RWPE2 (cell line): ENCODE measurements around the gene MORN5.
A peak's percentile ranks its signal among the peaks of the same experiment; 100 is the strongest.

ENCODE experiments used
- ATAC-seq: fragments of 200-7000 bp; cut with Tn5 transposase; 3 replicates; pipeline ENCODE4 v1.9.1; 2021; ENCODE audit warnings: low read depth
- DNase-seq: peaks from one replicate; pipeline ENCODE4 v3.0.0-alpha.2; 2020; ENCODE audit warnings: low spot score
- H3K27ac ChIP-seq: fragments of 450-650 bp; 2 replicates; pipeline ENCODE4 v1.5.1; 2017; ENCODE audit warnings: mild to moderate bottlenecking; ENCODE audit not compliant: poor library complexity, severe bottlenecking
- H3K27me3 ChIP-seq: fragments of 250-450 bp; sonication (Bioruptor Pico); 2 replicates; pipeline ENCODE4 v1.5.1; 2021; ENCODE audit warnings: mild to moderate bottlenecking, moderate library complexity; ENCODE audit not compliant: insufficient read depth, poor library complexity, severe bottlenecking
- H3K36me3 ChIP-seq: fragments of 250-450 bp; sonication (Bioruptor Pico); 2 replicates; pipeline ENCODE4 v1.5.1; 2020; ENCODE audit warnings: low read depth, mild to moderate bottlenecking, moderate library complexity
- H3K4me1 ChIP-seq: fragments of 250-450 bp; sonication (Bioruptor Pico); 2 replicates; pipeline ENCODE4 v1.5.1; 2021; ENCODE audit warnings: mild to moderate bottlenecking, moderate library complexity; ENCODE audit not compliant: insufficient read depth, poor library complexity, severe bottlenecking
- H3K4me3 ChIP-seq: fragments of 250-450 bp; sonication (Bioruptor Pico); 2 replicates; pipeline ENCODE4 v1.5.1; 2021; ENCODE audit warnings: mild to moderate bottlenecking, moderate library complexity; ENCODE audit not compliant: severe bottlenecking
- H3K9me3 ChIP-seq: fragments of 250-450 bp; sonication (Bioruptor Pico); 2 replicates; pipeline ENCODE4 v1.5.1; 2021; ENCODE audit warnings: mild to moderate bottlenecking, moderate library complexity; ENCODE audit not compliant: severe bottlenecking
- CTCF ChIP-seq: fragments of 450-650 bp; IDR thresholded peaks from one replicate; pipeline ENCODE4 v1.5.1; 2017; ENCODE audit warnings: mild to moderate bottlenecking, moderate library complexity; ENCODE audit not compliant: poor library complexity, severe bottlenecking

The MORN5 gene

DNA sequence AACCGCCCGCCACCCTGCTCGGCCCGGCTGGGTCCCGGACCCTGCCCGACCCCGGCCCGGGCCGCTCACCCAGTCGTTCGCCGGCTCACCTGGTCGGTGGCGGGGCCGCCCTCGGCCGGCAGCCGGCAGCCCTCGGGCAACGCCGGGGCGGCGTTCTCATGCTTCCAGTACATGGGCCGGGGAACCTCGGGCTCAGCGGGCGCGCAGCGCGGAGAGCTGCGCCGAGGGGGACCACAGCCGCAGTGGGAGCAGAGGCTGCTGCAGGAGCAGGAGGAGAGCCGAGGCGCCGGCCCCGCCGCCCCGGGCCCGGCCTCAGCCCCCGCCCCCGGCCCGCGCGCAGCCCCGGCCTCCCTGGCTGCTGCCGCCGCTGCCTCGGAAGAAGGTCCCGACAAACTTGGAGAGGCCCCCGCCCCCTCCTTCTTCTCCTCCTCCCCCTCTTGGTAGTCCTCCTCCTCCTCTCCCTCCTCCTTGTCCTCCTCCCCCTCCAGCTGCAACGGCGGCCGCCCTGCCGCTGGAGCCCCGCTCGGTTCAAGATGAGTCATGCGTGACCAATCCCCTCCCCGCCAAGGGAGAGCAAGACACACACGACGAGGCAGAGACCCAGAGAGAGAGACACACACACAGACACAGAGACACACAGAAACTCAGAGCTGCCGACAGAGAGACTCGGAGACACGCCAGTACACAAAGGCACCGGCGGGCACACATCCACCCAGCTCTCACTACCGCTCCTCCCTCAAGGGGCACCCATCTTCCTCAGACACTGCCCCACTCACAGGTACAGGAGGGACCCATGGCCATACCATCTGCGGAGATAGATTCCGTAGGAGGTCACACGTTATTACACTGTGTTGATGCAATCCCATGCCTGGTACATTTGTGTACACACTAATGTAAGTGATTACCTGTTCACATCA is 69.1 kb downstream of the MORN5 start, which contains the start of gene LHX6:
TSS of gene LHX6 (minus strand) at position 390 of the 917 bp plus-strand sequence. CDS start at position 173, 217 bp downstream.
- Histone ChIP-seq H3K4me3 (peak within 1 kb of the TSS; percentile 33), H3K36me3 (no peaks in the 10 kb centered on the region), H3K27me3 (peaks cover 21% of the 10 kb centered on the region), H3K9me3 (no peaks in the 10 kb centered on the region), H3K27ac (no peak within 1 kb of the TSS), H3K4me1 (no peaks in the 10 kb centered on the region)
- peak; percentile 63 for ATAC-seq
- peak; percentile 58 for DNase-seq
- no peak for TF ChIP-seq CTCF

- H3K4me1 ChIP-seq: no peaks in the 10 kb centered on the region
- H3K36me3 ChIP-seq: no peaks in the 10 kb centered on the region
- DNase-seq (no peak), ATAC-seq (peak; percentile 3; the same call in 2 of the 3 replicates)
- no peaks in the 10 kb centered on the region for H3K9me3 ChIP-seq
- H3K27me3 ChIP-seq: peaks cover 21% of the 10 kb centered on the region
- H3K27ac ChIP-seq: no peak overlapping the region
- TF ChIP-seq CTCF: no peak
- no peak overlapping the region for H3K4me3 ChIP-seq
Measured at GRCh38 chr9:122229485-122229837, 69.8 kb downstream of the MORN5 start.

DNA sequence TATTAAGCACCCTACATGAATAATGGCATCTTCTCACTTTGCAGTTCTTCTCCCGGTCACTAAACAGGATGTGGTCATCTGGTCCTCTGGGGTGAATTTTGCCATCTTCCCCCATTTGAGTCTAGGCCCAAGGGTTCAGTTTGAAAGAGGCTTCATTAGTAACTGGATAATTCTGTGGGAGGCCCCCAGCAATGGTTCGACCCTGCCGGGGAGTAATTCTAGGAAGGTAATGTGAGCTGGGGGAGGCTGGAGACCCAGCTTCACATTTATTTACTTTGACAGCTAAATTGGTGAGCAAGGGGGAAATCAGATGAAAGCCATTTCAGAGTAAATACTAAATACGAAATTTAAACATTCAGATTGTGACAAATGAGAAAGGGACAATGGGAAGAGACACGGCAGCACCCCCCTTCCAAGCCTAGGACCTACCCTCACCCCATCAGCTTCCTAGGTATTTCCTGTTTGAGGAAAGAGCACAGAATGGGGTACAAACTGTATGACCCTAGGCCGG is 73.1 kb downstream of the MORN5 start:
- H3K4me1 ChIP-seq: no peaks in the 10 kb centered on the region
- H3K9me3 ChIP-seq: no peaks in the 10 kb centered on the region
- no peak for TF ChIP-seq CTCF
- H3K36me3 ChIP-seq: no peaks in the 10 kb centered on the region
- ATAC-seq (no peak), DNase-seq (no peak)
- peaks cover 4% of the 10 kb centered on the region for H3K27me3 ChIP-seq
- no peak overlapping the region for H3K4me3 ChIP-seq
- no peak overlapping the region for H3K27ac ChIP-seq

DNA sequence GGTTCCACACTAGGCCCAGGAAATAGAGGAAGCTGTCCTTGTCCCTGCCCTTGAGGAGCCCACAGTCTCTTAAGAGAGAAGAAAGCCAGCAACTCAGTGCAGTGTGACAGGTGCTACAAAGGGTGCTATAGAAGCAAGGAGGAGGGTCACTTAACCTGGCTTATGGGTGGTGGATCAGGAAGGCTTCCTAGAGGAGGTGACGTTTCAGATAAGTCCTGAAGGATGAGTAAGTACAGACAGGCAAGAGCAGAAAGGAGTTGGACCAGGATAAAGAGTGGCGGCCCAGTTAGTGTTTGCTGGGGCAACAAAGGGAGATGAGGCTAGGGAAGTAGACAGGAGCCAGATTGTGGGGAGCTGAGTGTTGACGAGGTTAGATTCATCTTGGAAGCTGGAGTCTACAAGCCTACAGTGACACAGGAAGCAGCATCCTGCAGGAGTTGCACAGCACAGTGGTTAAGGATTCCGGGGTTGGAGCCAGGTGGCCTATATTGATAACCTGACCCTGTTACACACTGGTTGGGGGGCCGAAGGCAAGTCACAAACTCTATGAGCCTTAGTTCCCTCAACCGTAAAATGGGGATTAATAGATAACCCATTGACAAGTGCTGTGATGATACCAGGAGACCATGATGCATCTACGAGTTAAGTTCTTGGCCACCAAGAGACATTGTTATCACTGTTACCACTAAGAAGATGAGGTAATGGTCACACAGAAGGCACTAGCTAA is 74.5 kb downstream of the MORN5 start:
- Histone ChIP-seq H3K27ac (no peak overlapping the region), H3K9me3 (no peaks in the 10 kb centered on the region), H3K4me3 (no peak overlapping the region), H3K27me3 (no peaks in the 10 kb centered on the region), H3K4me1 (no peaks in the 10 kb centered on the region), H3K36me3 (no peaks in the 10 kb centered on the region)
- no peak for ATAC-seq
- TF ChIP-seq CTCF: no peak
- no peak for DNase-seq
